Measurements from ENCODE around the gene GPBP1L1.

DNA sequence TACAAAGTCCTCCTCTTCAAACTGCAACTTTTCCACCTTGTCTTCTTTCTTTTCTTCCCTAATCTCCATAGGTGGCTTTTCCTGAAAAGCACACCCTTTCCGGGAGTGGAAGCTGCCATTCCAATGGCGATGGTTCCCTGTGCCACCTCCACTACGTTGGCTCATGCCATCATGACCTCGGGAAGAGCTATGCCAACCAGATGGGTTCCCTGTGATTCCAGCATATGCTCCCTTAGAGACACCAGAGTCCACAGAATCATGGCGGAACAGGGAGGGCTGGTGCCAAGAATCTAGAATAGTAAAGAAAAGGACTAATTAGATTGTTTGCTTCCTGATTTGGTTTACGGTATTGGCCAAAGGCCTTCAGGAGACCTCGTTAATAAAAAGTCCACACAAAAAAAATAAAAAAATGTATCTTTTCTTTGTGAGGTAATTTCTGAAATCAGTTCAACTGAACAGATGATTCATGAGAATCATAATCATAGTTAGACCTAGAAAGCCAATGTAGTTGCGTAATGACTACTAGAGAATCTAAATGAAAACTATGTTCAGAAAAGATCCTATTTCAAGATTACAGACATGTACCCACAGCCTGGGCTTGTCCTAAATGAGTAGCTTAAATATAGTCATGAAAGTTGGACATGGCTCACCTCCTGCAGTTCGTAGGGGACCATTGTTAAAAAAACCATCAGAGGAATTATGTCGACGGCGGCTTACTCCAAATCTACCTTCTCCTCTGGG, 31.6 kb downstream of the GPBP1L1 start:
- TF ChIP-seq POLR2A (IDR thresholded peaks at IDR 0.05; ENCODE audit: low read depth, low read length) (no peak), MAFK (IDR thresholded peaks at IDR 0.05; ENCODE audit: low read depth, low read length) (no peak), MXI1 (IDR thresholded peaks at IDR 0.05; ENCODE audit: borderline replicate concordance, low read depth, low read length) (no peak), SMC3 (IDR thresholded peaks at IDR 0.05; ENCODE audit: low read depth, low read length) (no peak), RAD21 (IDR thresholded peaks at IDR 0.05; ENCODE audit: low read length) (no peak), RFX5 (IDR thresholded peaks at IDR 0.05; ENCODE audit: low read depth, low read length) (no peak), FOS (IDR thresholded peaks at IDR 0.05; ENCODE audit: low read depth, low read length) (no peak), RCOR1 (IDR thresholded peaks at IDR 0.05; ENCODE audit: insufficient replicate concordance, low read length) (no peak), BHLHE40 (IDR thresholded peaks at IDR 0.05; ENCODE audit: low read depth, low read length) (no peak)
- TF ChIP-seq, protein P1, sequence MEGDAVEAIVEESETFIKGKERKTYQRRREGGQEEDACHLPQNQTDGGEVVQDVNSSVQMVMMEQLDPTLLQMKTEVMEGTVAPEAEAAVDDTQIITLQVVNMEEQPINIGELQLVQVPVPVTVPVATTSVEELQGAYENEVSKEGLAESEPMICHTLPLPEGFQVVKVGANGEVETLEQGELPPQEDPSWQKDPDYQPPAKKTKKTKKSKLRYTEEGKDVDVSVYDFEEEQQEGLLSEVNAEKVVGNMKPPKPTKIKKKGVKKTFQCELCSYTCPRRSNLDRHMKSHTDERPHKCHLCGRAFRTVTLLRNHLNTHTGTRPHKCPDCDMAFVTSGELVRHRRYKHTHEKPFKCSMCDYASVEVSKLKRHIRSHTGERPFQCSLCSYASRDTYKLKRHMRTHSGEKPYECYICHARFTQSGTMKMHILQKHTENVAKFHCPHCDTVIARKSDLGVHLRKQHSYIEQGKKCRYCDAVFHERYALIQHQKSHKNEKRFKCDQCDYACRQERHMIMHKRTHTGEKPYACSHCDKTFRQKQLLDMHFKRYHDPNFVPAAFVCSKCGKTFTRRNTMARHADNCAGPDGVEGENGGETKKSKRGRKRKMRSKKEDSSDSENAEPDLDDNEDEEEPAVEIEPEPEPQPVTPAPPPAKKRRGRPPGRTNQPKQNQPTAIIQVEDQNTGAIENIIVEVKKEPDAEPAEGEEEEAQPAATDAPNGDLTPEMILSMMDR (conservative IDR thresholded peaks at IDR 0.05; ENCODE audit: low read depth, low read length): no peak
- TF ChIP-seq, protein P2, sequence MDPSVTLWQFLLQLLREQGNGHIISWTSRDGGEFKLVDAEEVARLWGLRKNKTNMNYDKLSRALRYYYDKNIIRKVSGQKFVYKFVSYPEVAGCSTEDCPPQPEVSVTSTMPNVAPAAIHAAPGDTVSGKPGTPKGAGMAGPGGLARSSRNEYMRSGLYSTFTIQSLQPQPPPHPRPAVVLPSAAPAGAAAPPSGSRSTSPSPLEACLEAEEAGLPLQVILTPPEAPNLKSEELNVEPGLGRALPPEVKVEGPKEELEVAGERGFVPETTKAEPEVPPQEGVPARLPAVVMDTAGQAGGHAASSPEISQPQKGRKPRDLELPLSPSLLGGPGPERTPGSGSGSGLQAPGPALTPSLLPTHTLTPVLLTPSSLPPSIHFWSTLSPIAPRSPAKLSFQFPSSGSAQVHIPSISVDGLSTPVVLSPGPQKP (IDR thresholded peaks at IDR 0.05; ENCODE audit: borderline replicate concordance, low read depth, low read length): no peak
